Hepatocyte (in vitro differentiated cells): ENCODE data around the gene HOXD8. TPM values are rescaled to one million over a fixed set of nuclear protein-coding genes. Genes with fewer than 3 reads are reported as not detected.

Experiments
- DNase-seq: peaks from one replicate; pipeline ENCODE4 v3.0.0-alpha.2; 2016; ENCODE audit warnings: low spot score
- H2AFZ ChIP-seq: fragments of 200-600 bp; sonication (generic); 2 replicates; pipeline ENCODE4 v1.6.0; 2016; ENCODE audit warnings: antibody characterized with exemption, mild to moderate bottlenecking
- H3K27ac ChIP-seq: fragments of 200-600 bp; sonication (generic); 2 replicates; pipeline ENCODE4 v1.5.1; 2016; ENCODE audit warnings: mild to moderate bottlenecking
- H3K27me3 ChIP-seq: fragments of 200-600 bp; sonication (generic); 2 replicates; pipeline ENCODE4 v1.6.1; 2016
- H3K36me3 ChIP-seq: fragments of 200-600 bp; sonication (generic); replicated peaks from 2 replicates; pipeline ENCODE4 v1.5.1; 2016; ENCODE audit warnings: low read depth; ENCODE audit not compliant: insufficient read depth
- H3K4me1 ChIP-seq: fragments of 200-600 bp; sonication (generic); 2 replicates; pipeline ENCODE4 v1.5.1; 2016; ENCODE audit warnings: mild to moderate bottlenecking, moderate library complexity; ENCODE audit not compliant: insufficient read depth
- H3K4me2 ChIP-seq: fragments of 200-600 bp; sonication (generic); 2 replicates; pipeline ENCODE4 v1.6.0; 2016
- H3K4me3 ChIP-seq: fragments of 200-600 bp; sonication (generic); 2 replicates; pipeline ENCODE4 v1.5.1; 2016; ENCODE audit warnings: mild to moderate bottlenecking
- H3K79me2 ChIP-seq: fragments of 200-600 bp; sonication (generic); 2 replicates; pipeline ENCODE4 v1.6.0; 2017; ENCODE audit warnings: mild to moderate bottlenecking
- H3K9me2 ChIP-seq: fragments of 200-600 bp; sonication (generic); replicated peaks from 2 replicates; pipeline ENCODE4 v1.6.0; 2017; ENCODE audit warnings: mild to moderate bottlenecking; ENCODE audit not compliant: insufficient read depth
- H3K9me3 ChIP-seq: fragments of 200-600 bp; sonication (generic); 2 replicates; pipeline ENCODE4 v1.5.1; 2016; ENCODE audit warnings: low read depth, mild to moderate bottlenecking
- H4K20me1 ChIP-seq: fragments of 200-600 bp; sonication (generic); 2 replicates; pipeline ENCODE4 v1.6.0; 2016; ENCODE audit warnings: mild to moderate bottlenecking; ENCODE audit not compliant: insufficient read depth, poor library complexity, severe bottlenecking
- CTCF ChIP-seq: fragments of 200-600 bp; sonication (generic); IDR thresholded peaks from 2 replicates; pipeline ENCODE4 v1.5.1; 2016; ENCODE audit warnings: antibody characterized with exemption, mild to moderate bottlenecking; ENCODE audit not compliant: poor library complexity
- EZH2 ChIP-seq: fragments of 200-600 bp; sonication (generic); IDR thresholded peaks from 2 replicates; pipeline ENCODE4 v1.6.1; 2016; ENCODE audit warnings: antibody characterized with exemption, mild to moderate bottlenecking, borderline replicate concordance
- EZH2phosphoT487 ChIP-seq: fragments of 200-600 bp; sonication (generic); IDR thresholded peaks from one replicate; pipeline ENCODE4 v1.6.1; 2018; ENCODE audit warnings: antibody characterized with exemption, mild to moderate bottlenecking, low read depth, moderate library complexity; ENCODE audit not compliant: unreplicated experiment, severe bottlenecking
- WGBS: methylation state at CpG from one replicate; pipeline ENCODE4 v1.1.6; 2016; ENCODE audit warnings: low lambda C conversion rate; ENCODE audit errors: missing lambda C conversion rate; 5-methylcytosine and 5-hydroxymethylcytosine counted together
- polyA plus RNA-seq: library from polyadenylated mRNA; unstranded; fragments of >200 nt; fragmentation: Nextera tagmentation; extraction: Ambion mirVana; gene quantifications from 2 replicates; pipeline ENCODE4 v1.2.1, GENCODE V29; 2016
- total RNA-seq: library from RNA; depleted of rRNA; stranded (reverse); fragments of >200 nt; gene quantifications from 2 replicates; pipeline ENCODE4 v1.2.3, GENCODE V29; 2014

Gene HOXD8
- total and polyA plus RNA-seq, 2 experiments from 2014 or later, result 1.3 TPM; not detected in 1

- Histone ChIP-seq H3K36me3 (no peaks in the 10 kb centered on the region), H3K9me2 (no peaks in the 10 kb centered on the region), H3K4me1 (no peaks in the 10 kb centered on the region), H3K4me3 (no peak overlapping the region), H3K79me2 (peaks cover 64% of the 10 kb centered on the region), H3K4me2 (peak overlapping the region; percentile 73), H3K9me3 (peaks cover 3% of the 10 kb centered on the region), H2AFZ (no peak overlapping the region), H3K27me3 (peaks cover 94% of the 10 kb centered on the region), H3K27ac (no peak overlapping the region), H4K20me1 (peaks cover 46% of the 10 kb centered on the region)
- 36% methylated on average over 4 of the region's 4 CpGs for WGBS
- DNase-seq, result no peak
- TF ChIP-seq EZH2 (no peak), CTCF (no peak), EZH2phosphoT487 (no peak)
These were observed 19.6 kb upstream of the HOXD8 start for GRCh38 chr2:176109946-176110345.

- Histone ChIP-seq H3K4me3 (no peak overlapping the region), H3K9me2 (no peaks in the 10 kb centered on the region)
These were observed 18.8 kb upstream of the HOXD8 start for GRCh38 chr2:176110415-176111308.

GRCh38 chr2:176111309-176111663, 18.2 kb upstream of the HOXD8 start:
- Histone ChIP-seq H3K4me3 (no peak overlapping the region), H3K27me3 (peaks cover 94% of the 10 kb centered on the region), H3K27ac (no peak overlapping the region), H3K4me1 (no peaks in the 10 kb centered on the region), H3K79me2 (peaks cover 69% of the 10 kb centered on the region), H3K9me2 (no peaks in the 10 kb centered on the region), H2AFZ (no peak overlapping the region), H3K4me2 (peak overlapping the region; percentile 73), H3K36me3 (no peaks in the 10 kb centered on the region), H3K9me3 (peaks cover 3% of the 10 kb centered on the region), H4K20me1 (peaks cover 58% of the 10 kb centered on the region)
- DNase-seq, result peak; percentile 76
- TF ChIP-seq EZH2phosphoT487 (no peak), EZH2 (peak; percentile 81), CTCF (peak; percentile 82)
- WGBS, result 9% methylated on average over 16 of the region's 16 CpGs

More at GRCh38 chr2:176110415-176111308, 18.8 kb upstream of the HOXD8 start:
- WGBS, result 36% methylated on average over 7 of the region's 7 CpGs
- no peak for DNase-seq
- Histone ChIP-seq H3K36me3 (no peaks in the 10 kb centered on the region), H3K9me3 (peaks cover 3% of the 10 kb centered on the region), H4K20me1 (peaks cover 53% of the 10 kb centered on the region), H3K27me3 (peaks cover 94% of the 10 kb centered on the region), H3K4me2 (peak overlapping the region; percentile 73), H3K79me2 (peaks cover 69% of the 10 kb centered on the region), H3K4me1 (no peaks in the 10 kb centered on the region), H3K27ac (no peak overlapping the region), H2AFZ (no peak overlapping the region)
- TF ChIP-seq CTCF (no peak), EZH2 (no peak), EZH2phosphoT487 (no peak)
